ENCODE results near the gene TUT7. TPM values are rescaled to one million over a fixed set of nuclear protein-coding genes. Genes with fewer than 3 reads are reported as not detected.
A peak's percentile ranks its signal among the peaks of the same experiment; 100 is the strongest.

TUT7 gene
- total and polyA plus RNA-seq, 2 of the 4 experiments (the other 2 are of a cell fraction): 13.3 to 33.3 TPM

- H3K9me1 ChIP-seq (ENCODE audit: insufficient read depth, low read length): peaks cover 10% of the 10 kb centered on the region
- H3K79me1 ChIP-seq (ENCODE audit: low read depth in 1 of 2, low read length in 2 of 2): peaks cover 25 to 33% of the 10 kb centered on the region in 2 experiments
- in situ Hi-C loops (cut with MboI; ENCODE audit: low sequenced_read_pairs) (no loop called here), intact Hi-C loops (cut with micrococcal nuclease) (loop anchor here (5.0 kb wide), 2 partner anchors 126 to 339 kb away; partner anchors contain the start of gene NAA35), dilution Hi-C loops (cut with HindIII; ENCODE audit: low sequenced_read_pairs, unreplicated experiment) (no loop called here)
- H3K18ac ChIP-seq (ENCODE audit: low read depth, low read length): peak overlapping the region; percentile 76
- peak overlapping the region; percentile 78 for H4K91ac ChIP-seq (ENCODE audit: insufficient read depth, low read depth, low read length)
- DNase-seq: no peak
- 0 out of 3 replicates have a peak overlapping the region, but pooled peaks have one; percentile 78 for H2BK15ac ChIP-seq (ENCODE audit: low read depth, low read length)
- peaks cover 4% of the 10 kb centered on the region for H3K4me1 ChIP-seq (ENCODE audit: control insufficient read depth, insufficient read depth, low read length)
- peak overlapping the region; percentile 98 for H3K4me2 ChIP-seq (ENCODE audit: low read depth, low read length)
- H3K27me3 ChIP-seq (ENCODE audit: control insufficient read depth, insufficient read depth, low read length): no peaks in the 10 kb centered on the region
- H4K8ac ChIP-seq (ENCODE audit: low read depth in 2 of 2, low read length in 2 of 2): peak overlapping the region; percentile 43 to 85
- H3K14ac ChIP-seq (replicated peaks; ENCODE audit: low read depth, low read length): peak overlapping the region; percentile 91
- peak overlapping the region; percentile 92 for H3K4me3 ChIP-seq (ENCODE audit: insufficient read depth, low read depth, low read length)
- H3K36me3 ChIP-seq (ENCODE audit: control insufficient read depth, insufficient read depth, low read length): no peaks in the 10 kb centered on the region; the same call in none of the 2 replicates
- peak overlapping the region; percentile 83 for H2AK5ac ChIP-seq (ENCODE audit: low read depth, low read length)
- ChIA-PET POLR2A (ENCODE audit: unreplicated experiment) (interaction anchor here (0.6 kb wide), 1 partner anchor 303 kb away, joined by 3 read pairs; no protein-coding TSS in a partner anchor), CTCF (interaction anchor here (2.2 kb wide), 1 partner anchor 79 kb away, joined by 5 read pairs; no protein-coding TSS in a partner anchor)
- TF ChIP-seq RCOR1 (IDR thresholded peaks at IDR 0.05; ENCODE audit: insufficient replicate concordance, low read length) (no peak), POLR2A (IDR thresholded peaks at IDR 0.05; ENCODE audit: low read depth, low read length) (no peak), USF2 (IDR thresholded peaks at IDR 0.05; ENCODE audit: low read depth, low read length) (no peak), BHLHE40 (IDR thresholded peaks at IDR 0.05; ENCODE audit: low read depth, low read length) (no peak), MXI1 (IDR thresholded peaks at IDR 0.05; ENCODE audit: borderline replicate concordance, low read depth, low read length) (no peak), FOS (IDR thresholded peaks at IDR 0.05; ENCODE audit: low read depth, low read length) (no peak), CEBPB (IDR thresholded peaks at IDR 0.05; ENCODE audit: low read depth, low read length) (no peak), RAD21 (IDR thresholded peaks at IDR 0.05; ENCODE audit: low read length) (no peak), MAFK (IDR thresholded peaks at IDR 0.05; ENCODE audit: low read depth, low read length) (no peak), CHD1 (IDR thresholded peaks at IDR 0.05; ENCODE audit: low read depth, low read length) (no peak)
- peak overlapping the region; percentile 98 for H2AFZ ChIP-seq (replicated peaks; ENCODE audit: low read length, poor library complexity)
- H2BK20ac ChIP-seq (ENCODE audit: low read depth, low read length): no peak overlapping the region
- peak overlapping the region; percentile 95 for H3K23ac ChIP-seq (ENCODE audit: low read depth, low read length)
- peak overlapping the region; percentile 88 for H3K27ac ChIP-seq (ENCODE audit: insufficient read depth, low read length)
- 0% methylated on average over 10 of the region's 31 CpGs; no CpG with 5 or more reads in 1 of the 2 experiments for WGBS, 2 experiments (ENCODE audit: extremely low coverage in 2 of 2, insufficient read length in 1 of 2)
- peak overlapping the region; percentile 95 for H2AK9ac ChIP-seq (replicated peaks; ENCODE audit: low read depth, low read length, poor library complexity)
- H2BK120ac ChIP-seq (ENCODE audit: low read depth, low read length): peak overlapping the region; percentile 70; the same call in 1 of the 2 replicates
- peak overlapping the region; percentile 92 for H3K56ac ChIP-seq (ENCODE audit: extremely low read depth, insufficient read depth, low read length)
- no peak for ATAC-seq (ENCODE audit: low read depth)
- no peaks in the 10 kb centered on the region for H3K9me3 ChIP-seq (ENCODE audit: control insufficient read depth, insufficient read depth, low read length)
- peak overlapping the region; percentile 87 for H2BK5ac ChIP-seq (ENCODE audit: low read depth, low read length, poor library complexity, severe bottlenecking)
- peak overlapping the region; percentile 96 for H3K9ac ChIP-seq (ENCODE audit: low read depth, low read length)
- H4K5ac ChIP-seq (ENCODE audit: low read depth, low read length): peak overlapping the region; percentile 85
- H4K20me1 ChIP-seq (ENCODE audit: insufficient read depth, low read length): peaks cover 15% of the 10 kb centered on the region
- BruUV-seq (replicated peaks): no TSS peak
- peak overlapping the region; percentile 85 for H3K4ac ChIP-seq (ENCODE audit: low read depth, low read length)
Observed at GRCh38 chr9:86281593-86282076, 72.6 kb downstream of the TUT7 start.
